Gastroesophageal sphincter (tissue), 3 donors: Measurements from ENCODE around the gene NCBP2.

Experiments used
- CTCF ChIP-seq, 4 experiments: fragments of 200-600 bp in 2 of 4; fragments of 450-650 bp in 2 of 4; sonication (generic) in 1 of 4; IDR thresholded peaks; one replicate each; pipeline ENCODE4 v1.5.1; 2017 to 2019; ENCODE audit warnings: antibody characterized with exemption in 4 of 4, mild to moderate bottlenecking in 2 of 4, moderate library complexity in 2 of 4
- EP300 ChIP-seq: sonication (generic); formaldehyde crosslinking; IDR thresholded peaks from one replicate; pipeline ENCODE4 v1.6.1; 2017; ENCODE audit warnings: antibody characterized with exemption, mild to moderate bottlenecking
- POLR2A ChIP-seq, 2 donors: fragments of 450-650 bp; IDR thresholded peaks; one replicate each; pipeline ENCODE4 v1.6.1; 2017; ENCODE audit warnings: antibody characterized with exemption in 2 of 2, mild to moderate bottlenecking in 2 of 2, moderate library complexity in 1 of 2

- no peak for TF ChIP-seq POLR2A (IDR thresholded peaks at IDR 0.05)
- no peak for TF ChIP-seq CTCF (IDR thresholded peaks at IDR 0.05)
- no peak for TF ChIP-seq EP300
These were observed 28.3 kb upstream of the NCBP2 start for GRCh38 chr3:196970547-196971093.
